GM21528 (cell line): ENCODE measurements around the gene KLHL22.
"Not testable (repeated sequence)": the region's sequence is repeated elsewhere in the genome, so short reads cannot be mapped to it uniquely, and the experiment has no call there.

Experiments
- ATAC-seq: cut with Tn5 transposase; IDR thresholded peaks from one replicate; pipeline ENCODE4 v1.9.1; 2021; ENCODE audit warnings: mild to moderate bottlenecking, moderate library complexity; ENCODE audit not compliant: unreplicated experiment, low FRiP score

KLHL22 gene

DNA sequence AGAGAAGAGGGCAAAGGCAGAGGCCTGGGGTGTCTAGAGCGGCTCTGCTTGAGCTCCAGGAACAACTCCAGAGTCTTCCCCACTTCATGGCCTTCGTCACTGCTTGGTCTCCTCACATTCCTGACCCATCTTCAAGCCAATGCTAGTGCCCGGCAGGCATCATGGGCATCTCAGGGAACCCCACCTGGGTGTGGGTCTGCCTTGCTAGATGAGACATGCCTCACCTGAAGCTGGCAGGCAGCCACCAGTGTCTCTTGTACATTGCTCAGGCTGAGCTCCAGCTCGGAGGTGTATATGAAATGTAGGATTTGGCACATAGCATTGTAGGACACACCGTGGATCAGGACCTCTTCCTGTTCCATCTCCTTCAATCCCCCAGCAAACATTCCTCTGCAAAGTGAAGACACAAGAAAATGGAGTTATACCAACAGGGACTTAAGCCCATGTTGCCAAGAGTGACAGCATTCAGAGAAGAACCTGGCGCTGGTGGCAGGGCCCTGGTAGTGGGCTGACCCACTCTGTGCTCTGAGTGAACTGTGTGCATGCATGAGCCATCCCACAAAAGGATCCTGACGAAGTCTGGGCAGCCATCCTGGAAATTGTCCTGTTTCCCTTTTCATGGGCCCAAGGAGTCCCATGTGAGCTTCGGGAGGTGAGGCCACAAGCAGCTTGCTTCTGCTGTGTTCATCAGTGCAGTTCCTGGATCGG lies 24.3 kb downstream of the KLHL22 start:
- no peak for ATAC-seq

DNA sequence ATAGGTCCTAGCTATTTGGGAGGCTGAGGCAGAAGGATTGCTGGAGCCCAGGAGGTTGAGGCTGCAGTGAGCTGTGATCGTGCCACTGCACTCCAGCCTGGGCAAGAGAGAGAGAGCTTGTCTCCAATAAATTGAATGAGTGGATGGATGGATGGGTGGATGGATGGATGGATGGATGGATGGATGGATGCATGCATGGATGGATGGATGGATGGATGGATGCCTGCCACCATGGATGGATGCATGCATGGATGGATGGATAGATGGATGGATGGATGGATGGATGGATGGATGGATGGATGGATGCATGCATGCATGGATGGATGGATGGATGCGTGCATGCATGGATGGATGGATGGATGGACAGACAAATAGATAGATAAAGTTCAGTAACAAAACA lies 25.1 kb downstream of the KLHL22 start:
- not testable (repeated sequence) for ATAC-seq

- no peak for ATAC-seq
These were observed 26.3 kb downstream of the KLHL22 start for GRCh38 chr22:20469110-20469868.

- ATAC-seq: no peak
These were observed 28.8 kb downstream of the KLHL22 start for GRCh38 chr22:20466659-20467379.

- ATAC-seq: no peak
These were observed 29.9 kb downstream of the KLHL22 start for GRCh38 chr22:20465759-20466077.

DNA sequence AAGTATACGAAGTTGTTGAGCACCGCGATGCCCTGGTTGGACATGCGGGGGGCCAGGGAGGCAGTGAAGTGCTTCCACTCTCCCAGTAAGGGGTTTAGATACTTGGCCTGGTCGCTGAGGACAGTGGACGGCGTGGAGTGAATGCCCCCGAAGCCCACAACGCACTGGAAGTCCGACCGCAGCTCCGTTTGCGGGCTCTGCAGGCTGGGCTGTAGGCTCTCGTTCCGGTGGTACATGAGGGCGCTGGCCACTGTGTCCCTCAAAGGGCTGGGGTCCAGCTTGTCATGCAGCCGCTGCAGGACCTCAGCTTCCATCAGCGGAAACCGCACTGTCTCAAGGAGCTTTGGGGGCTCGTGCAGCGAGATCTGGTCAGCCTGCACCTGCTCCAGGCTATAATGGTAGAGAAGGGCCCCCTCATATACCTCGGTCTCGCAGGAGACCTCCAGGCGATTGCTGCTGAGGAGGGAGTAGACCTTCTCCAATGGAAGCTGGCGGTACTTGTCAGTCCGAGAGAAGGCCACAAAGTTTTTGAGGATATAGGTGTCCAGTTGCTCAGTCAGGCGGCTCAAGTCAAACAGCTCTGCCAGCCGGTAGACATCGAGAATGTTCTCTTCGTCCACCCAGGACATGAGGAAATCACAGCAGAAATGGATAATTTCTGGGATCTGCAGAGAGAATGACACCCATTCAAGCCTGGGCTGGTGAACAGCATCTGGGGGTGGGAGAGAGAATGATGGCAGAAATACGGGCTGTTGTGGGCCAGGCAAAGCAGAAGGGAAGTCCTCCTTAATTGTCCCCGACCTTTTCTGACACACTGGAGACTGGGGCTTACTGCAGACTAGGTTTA lies 30.5 kb downstream of the KLHL22 start:
- no peak for ATAC-seq

- no peak for ATAC-seq
These were observed 31.4 kb downstream of the KLHL22 start for GRCh38 chr22:20464096-20464614.

DNA sequence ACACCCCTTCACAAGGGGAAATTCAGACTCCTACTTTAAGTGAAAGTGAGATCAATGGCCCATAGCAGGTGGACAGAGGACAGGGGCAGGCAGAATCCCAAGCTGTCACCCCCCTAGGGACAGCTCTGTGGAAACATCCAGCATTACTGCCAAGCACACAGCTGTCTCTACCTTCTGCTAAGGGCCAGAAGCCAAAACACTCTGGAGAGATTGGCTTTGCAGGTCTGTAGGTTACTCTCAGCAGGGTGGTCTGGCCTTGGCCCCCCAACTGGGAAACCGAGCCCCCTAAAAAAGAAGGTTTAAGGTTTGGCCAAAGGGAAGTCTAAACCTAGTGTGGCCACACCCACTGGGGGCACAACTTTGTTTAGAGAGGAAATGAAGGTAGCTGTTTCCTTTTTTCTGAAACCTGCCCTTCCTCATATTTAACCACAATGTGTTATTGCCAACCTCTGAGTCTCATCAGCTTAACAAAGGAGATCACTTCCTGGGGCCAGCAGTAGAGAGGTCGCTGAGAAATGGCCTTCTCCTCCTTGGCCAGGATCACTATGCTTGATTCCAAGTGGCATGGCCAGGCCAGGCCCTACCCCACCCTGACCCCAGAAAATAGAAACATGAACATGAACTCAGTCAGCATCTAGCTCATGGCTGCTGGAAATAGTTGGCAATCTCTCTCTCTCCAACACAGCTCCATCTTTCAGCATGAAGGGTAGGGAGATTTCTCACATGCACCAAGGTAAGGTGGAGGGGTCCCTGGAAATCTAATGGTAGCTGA lies 32.1 kb downstream of the KLHL22 start:
- no peak for ATAC-seq

- ATAC-seq: no peak
These were observed 35.7 kb downstream of the KLHL22 start for GRCh38 chr22:20459862-20460261.

- no peak for ATAC-seq
These were observed 36.4 kb downstream of the KLHL22 start for GRCh38 chr22:20459152-20459542.

- no peak for ATAC-seq
These were observed 37.0 kb downstream of the KLHL22 start for GRCh38 chr22:20458530-20459151.

DNA sequence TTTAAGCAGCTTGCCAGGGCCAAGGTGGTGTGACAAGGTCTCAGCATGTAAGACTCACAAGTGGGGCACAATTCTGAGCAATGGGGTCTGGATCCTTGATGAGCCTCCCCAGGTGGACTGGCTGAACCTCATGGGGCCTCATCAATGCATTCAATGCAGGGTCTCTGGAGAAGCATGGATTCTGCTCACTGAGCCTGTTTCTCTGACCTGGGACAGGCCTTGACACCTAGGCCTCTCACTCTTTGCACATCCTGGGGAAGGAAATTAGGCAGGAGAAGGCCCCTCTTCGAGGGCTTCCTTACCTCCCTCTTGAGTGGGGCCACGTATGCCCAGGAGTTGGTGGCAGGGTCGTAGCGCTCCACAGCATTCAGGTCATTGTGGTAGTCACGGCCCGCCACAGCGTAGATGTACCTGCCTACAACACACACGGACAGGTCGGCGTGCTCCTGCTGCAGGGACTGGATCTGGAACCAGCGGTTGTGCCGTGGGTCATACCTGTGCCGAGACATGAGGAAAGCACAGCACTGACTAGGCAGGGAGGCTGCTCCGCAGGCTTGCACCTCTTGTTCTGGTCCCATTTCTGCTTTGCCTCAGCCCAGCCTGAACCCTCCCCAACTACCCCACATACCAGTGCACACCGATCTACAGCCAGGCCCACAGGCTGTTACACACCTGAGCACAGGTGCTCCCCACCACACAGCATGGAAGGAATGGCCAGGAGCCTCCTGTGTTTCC lies 37.9 kb downstream of the KLHL22 start:
- ATAC-seq: no peak

DNA sequence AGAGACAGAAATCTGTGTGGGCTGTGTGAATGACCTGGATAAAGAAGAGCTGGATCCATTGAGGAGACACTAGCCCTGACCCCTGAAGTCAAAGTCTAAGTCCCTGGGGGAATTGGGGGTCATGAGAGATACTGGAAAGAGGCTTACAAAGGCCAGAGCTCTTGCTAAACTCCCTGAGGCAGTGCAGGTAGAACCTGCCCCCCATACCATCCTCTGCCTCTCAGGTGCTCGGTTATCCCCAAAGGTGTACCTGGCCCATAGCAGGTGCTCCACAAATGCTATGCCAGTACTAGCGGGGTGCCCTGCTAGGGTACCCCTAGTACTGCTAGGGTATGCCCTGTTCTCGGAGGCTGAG lies 38.9 kb downstream of the KLHL22 start:
- ATAC-seq: no peak

- ATAC-seq: no peak
These were observed 39.4 kb downstream of the KLHL22 start for GRCh38 chr22:20456064-20456721.

DNA sequence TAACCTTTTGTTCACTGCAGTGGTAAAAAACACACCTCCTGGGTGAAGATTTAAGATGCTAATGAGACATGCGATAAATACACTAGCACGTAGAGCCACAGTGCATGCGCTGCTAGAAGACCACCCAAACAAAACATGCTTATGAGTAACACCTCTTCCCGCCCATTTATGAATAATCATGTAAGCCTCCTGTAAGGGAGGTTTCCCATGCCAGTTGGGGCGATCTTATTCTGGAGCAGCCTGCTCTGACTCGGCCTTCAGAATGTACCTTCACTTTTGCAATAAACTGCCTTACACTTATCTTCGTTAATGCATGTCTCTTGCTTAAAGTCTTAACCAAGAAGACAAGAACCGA lies 39.9 kb downstream of the KLHL22 start:
- no peak for ATAC-seq

- no peak for ATAC-seq
These were observed 42.4 kb downstream of the KLHL22 start for GRCh38 chr22:20453222-20453621.

GRCh38 chr22:20451920-20452319 lies 43.7 kb downstream of the KLHL22 start:
- ATAC-seq: no peak

DNA sequence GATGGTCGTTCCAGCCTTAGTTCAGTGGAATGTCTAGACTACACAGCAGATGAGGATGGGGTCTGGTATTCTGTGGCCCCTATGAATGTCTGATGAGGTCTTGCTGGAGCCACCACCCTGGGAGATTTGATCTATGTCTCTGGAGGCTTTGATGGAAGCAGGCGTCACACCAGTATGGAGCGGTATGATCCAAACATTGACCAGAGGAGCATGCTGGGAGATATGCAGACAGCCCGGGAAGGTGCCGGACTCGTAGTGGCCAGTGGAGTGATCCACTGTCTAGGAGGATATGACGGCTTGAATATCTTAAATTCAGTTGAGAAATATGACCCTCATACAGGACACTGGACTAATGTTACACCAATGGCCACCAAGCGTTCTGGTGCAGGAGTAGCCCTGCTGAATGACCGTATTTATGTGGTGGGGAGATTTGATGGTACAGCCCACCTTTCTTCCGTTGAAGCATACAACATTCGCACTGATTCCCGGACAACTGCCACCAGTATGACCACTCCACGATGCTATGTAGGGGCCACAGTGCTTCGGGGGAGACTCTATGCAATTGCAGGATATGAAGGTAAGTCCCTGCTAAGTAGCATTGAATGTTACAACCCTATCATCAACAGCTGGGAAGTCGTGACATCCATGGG lies 44.3 kb downstream of the KLHL22 start:
- ATAC-seq: not testable (repeated sequence)
